ENCODE results near the gene CAB39L. TPM values are rescaled to one million over a fixed set of nuclear protein-coding genes. Genes with fewer than 3 reads are reported as not detected.

CAB39L gene
- total RNA-seq, 1 experiment from 2014 or later, result 3.2 TPM

DNA sequence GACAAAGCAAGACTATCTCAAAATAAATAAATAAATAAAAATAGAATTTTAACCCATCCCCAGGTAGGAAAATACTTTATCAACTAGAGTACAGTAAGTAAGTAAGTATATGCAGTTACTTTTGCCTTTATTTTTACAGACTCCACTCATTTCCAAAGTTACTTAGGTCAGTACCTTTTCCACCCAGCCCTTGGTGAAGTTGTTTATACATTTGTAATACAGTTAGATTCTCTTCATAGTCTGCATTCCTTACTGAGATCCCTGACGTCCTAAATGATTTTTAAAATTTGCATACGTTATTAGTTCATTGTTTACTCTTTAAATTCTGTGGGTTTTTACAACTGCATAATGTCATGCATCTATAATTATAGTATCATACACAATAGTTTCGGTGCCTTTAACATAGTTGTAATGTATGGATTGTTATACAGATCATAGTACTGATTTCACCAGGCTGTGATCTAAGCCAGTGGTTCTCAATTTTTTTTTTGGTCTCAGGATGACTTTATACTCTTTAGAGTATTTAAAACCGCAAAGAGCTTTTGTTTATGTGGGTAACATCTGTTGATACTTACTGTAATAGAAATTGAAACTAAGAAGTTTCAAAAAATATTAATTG is 10.6 kb upstream of the CAB39L start:
- DNase-seq, result no peak
- Mint-ChIP-seq H3K27me3 (ENCODE audit: unreplicated experiment) (no peaks in the 10 kb centered on the region), H3K9me3 (ENCODE audit: low read depth, unreplicated experiment) (no peaks in the 10 kb centered on the region), H3K4me3 (ENCODE audit: low read depth, unreplicated experiment) (no peak overlapping the region), H3K27ac (ENCODE audit: unreplicated experiment) (no peak overlapping the region), H3K4me1 (ENCODE audit: low read depth, unreplicated experiment) (peaks cover 8% of the 10 kb centered on the region), H3K36me3 (ENCODE audit: insufficient read depth, unreplicated experiment) (no peaks in the 10 kb centered on the region)
- no TSS peak for BruUV-seq (replicated peaks)
- intact Hi-C loops (cut with micrococcal nuclease; ENCODE audit: unreplicated experiment), result no loop called here
- CTCF ChIA-PET, result no interaction called here
- TF ChIP-seq, protein P1, sequence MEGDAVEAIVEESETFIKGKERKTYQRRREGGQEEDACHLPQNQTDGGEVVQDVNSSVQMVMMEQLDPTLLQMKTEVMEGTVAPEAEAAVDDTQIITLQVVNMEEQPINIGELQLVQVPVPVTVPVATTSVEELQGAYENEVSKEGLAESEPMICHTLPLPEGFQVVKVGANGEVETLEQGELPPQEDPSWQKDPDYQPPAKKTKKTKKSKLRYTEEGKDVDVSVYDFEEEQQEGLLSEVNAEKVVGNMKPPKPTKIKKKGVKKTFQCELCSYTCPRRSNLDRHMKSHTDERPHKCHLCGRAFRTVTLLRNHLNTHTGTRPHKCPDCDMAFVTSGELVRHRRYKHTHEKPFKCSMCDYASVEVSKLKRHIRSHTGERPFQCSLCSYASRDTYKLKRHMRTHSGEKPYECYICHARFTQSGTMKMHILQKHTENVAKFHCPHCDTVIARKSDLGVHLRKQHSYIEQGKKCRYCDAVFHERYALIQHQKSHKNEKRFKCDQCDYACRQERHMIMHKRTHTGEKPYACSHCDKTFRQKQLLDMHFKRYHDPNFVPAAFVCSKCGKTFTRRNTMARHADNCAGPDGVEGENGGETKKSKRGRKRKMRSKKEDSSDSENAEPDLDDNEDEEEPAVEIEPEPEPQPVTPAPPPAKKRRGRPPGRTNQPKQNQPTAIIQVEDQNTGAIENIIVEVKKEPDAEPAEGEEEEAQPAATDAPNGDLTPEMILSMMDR (IDR thresholded peaks at IDR 0.05; ENCODE audit: unreplicated experiment), result no peak

DNA sequence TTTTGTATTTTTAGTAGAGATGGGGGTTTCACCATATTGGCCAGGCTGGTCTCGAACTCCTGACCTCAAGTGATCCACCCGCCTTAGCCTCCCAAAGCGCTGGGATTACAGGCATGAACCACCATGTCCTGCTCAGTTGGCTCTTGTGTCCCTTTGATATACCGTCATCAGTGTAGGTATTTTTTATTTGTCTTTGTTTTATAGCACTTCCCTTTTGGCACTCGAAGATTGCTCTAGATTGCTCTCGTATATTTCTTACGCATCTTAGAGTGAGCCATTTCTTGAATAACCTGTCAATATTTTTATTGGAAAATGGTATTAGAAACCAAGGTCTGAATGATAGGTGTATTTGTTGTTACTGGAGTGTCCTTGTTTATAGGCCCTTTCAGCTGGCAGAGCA is 9.6 kb upstream of the CAB39L start:
- DNase-seq, result no peak
- Mint-ChIP-seq H3K4me3 (ENCODE audit: low read depth, unreplicated experiment) (no peak overlapping the region), H3K4me1 (ENCODE audit: low read depth, unreplicated experiment) (peaks cover 13% of the 10 kb centered on the region), H3K36me3 (ENCODE audit: insufficient read depth, unreplicated experiment) (no peaks in the 10 kb centered on the region), H3K9me3 (ENCODE audit: low read depth, unreplicated experiment) (no peaks in the 10 kb centered on the region), H3K27ac (ENCODE audit: unreplicated experiment) (no peak overlapping the region), H3K27me3 (ENCODE audit: unreplicated experiment) (no peaks in the 10 kb centered on the region)
- TF ChIP-seq, protein P1 (IDR thresholded peaks at IDR 0.05; ENCODE audit: unreplicated experiment), result no peak
- BruUV-seq (replicated peaks), result no TSS peak
- intact Hi-C loops (cut with micrococcal nuclease; ENCODE audit: unreplicated experiment), result no loop called here
- CTCF ChIA-PET, result no interaction called here

DNA sequence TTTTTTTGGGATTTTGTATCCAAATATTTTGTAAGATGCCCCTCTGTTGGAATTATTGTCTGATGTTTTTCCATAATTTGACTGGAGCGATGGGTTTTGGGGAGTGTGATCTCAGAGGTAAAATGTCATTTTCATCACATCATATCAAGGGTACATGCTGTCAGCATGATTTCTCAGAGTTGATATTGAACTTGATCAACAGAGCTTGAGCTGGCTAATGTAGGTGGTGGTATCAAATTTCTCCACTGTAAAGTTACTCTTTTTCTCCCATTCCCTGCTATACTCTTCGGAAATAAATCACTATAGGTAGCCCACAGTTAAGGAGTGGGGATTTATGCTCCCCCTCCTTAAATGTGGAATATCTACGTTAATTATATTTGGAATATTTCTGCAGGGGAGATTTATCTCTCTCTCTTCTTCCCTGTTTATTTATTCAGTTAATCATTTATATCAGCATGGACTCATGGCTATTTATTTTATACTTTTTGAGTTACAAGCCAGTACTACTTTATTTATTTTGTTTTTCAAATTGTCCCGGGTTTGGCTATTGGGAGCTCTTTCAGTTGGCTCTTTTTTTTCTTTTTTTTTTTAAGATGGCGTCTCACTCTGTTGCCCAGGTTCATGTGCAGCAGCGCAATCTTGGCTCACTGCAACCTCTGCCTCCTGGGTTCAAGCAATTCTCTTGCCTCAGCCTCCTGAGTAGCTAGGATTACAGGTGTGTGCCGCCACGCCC is 9.0 kb upstream of the CAB39L start:
- TF ChIP-seq, protein P1 (IDR thresholded peaks at IDR 0.05; ENCODE audit: unreplicated experiment), result no peak
- H3K4me1 Mint-ChIP-seq (ENCODE audit: low read depth, unreplicated experiment), result peaks cover 9% of the 10 kb centered on the region
- H3K9me3 Mint-ChIP-seq (ENCODE audit: low read depth, unreplicated experiment), result no peaks in the 10 kb centered on the region
- H3K4me3 Mint-ChIP-seq (ENCODE audit: low read depth, unreplicated experiment), result no peak overlapping the region
- no peak overlapping the region for H3K27ac Mint-ChIP-seq (ENCODE audit: unreplicated experiment)
- CTCF ChIA-PET, result no interaction called here
- intact Hi-C loops (cut with micrococcal nuclease; ENCODE audit: unreplicated experiment), result no loop called here
- no peaks in the 10 kb centered on the region for H3K27me3 Mint-ChIP-seq (ENCODE audit: unreplicated experiment)
- H3K36me3 Mint-ChIP-seq (ENCODE audit: insufficient read depth, unreplicated experiment), result no peaks in the 10 kb centered on the region
- BruUV-seq (replicated peaks), result no TSS peak
- no peak for DNase-seq

DNA sequence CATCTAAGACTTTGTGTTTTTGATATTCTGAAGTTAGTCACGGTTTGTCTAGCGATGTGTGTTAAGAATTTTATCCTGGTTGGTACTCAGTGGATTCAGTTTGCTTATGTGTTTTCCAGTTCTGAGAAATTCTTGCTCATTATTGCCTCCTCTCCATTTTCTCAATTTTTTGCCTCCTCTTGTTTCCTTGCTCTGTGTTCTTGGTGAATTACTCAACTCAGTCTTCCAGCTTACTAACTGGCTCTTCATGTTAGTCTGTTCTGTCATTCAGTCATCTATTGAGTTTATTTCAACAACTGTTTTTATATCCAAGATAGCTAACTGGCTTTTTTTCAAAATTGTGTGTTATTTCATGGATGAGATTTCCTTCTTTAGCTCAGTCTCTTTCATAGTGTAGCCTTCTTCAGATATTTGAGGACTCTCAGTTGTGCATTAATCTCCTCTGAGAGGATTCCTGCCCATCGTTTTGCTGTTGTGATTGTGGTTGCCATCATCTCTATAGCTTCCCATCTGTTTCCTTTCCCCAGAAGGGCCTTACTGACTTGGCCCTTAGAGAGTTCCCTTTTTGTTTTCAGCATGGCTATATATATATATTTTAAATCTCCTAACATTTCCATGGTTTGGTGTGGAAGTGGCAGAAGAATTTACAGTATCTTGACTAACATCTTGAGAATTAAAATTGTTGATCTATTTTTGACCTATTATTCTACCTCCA is 6.4 kb upstream of the CAB39L start:
- Mint-ChIP-seq H3K27me3 (ENCODE audit: unreplicated experiment) (no peaks in the 10 kb centered on the region), H3K27ac (ENCODE audit: unreplicated experiment) (no peak overlapping the region), H3K36me3 (ENCODE audit: insufficient read depth, unreplicated experiment) (peaks cover 12% of the 10 kb centered on the region), H3K4me3 (ENCODE audit: low read depth, unreplicated experiment) (no peak overlapping the region), H3K4me1 (ENCODE audit: low read depth, unreplicated experiment) (peaks cover 9% of the 10 kb centered on the region), H3K9me3 (ENCODE audit: low read depth, unreplicated experiment) (no peaks in the 10 kb centered on the region)
- CTCF ChIA-PET, result no interaction called here
- TF ChIP-seq, protein P1 (IDR thresholded peaks at IDR 0.05; ENCODE audit: unreplicated experiment), result no peak
- BruUV-seq (replicated peaks), result no TSS peak
- intact Hi-C loops (cut with micrococcal nuclease; ENCODE audit: unreplicated experiment), result no loop called here
- no peak for DNase-seq
